HepG2 (cell line): ENCODE data around the gene U2SURP. TPM values are rescaled to one million over a fixed set of nuclear protein-coding genes. Genes with fewer than 3 reads are reported as not detected.

Source experiments
- ATAC-seq: fragments of 200-7000 bp; cut with Tn5 transposase; 3 replicates; pipeline ENCODE4 v1.9.1; 2020; ENCODE audit warnings: mild to moderate bottlenecking, moderate library complexity
- BruUV-seq: library from RNA; stranded (reverse); fragments of 400-500 nt; replicated peaks from 2 replicates; lab custom pipeline; 2021; lab: Mats Ljungman, UMichigan
- CTCF ChIA-PET: fragments of 300-600 bp; formaldehyde crosslinking; extraction: SDS; loops from one replicate; lab custom pipeline; 2021; ENCODE audit warnings: low total read pairs, inconsistent platforms, low intra/inter-chr PET ratio; lab: Yijun Ruan, JAX
- POLR2A ChIA-PET: fragments of 350-600 bp; sonication (Branson Sonifier 250); formaldehyde crosslinking; loops from one replicate; lab custom pipeline; 2020; ENCODE audit warnings: antibody characterized with exemption, inconsistent platforms; lab: Yijun Ruan, JAX
- DNase-seq: peaks from one replicate; pipeline ENCODE4 v3.0.0-alpha.2; 2015; ENCODE audit warnings: low spot score
- FAIRE-seq: peaks from 3 replicates; lab custom pipeline; 2011; peaks lifted over from hg19 to GRCh38; lab: Jason Lieb, UNC
- H2AFZ ChIP-seq: one replicate; pipeline ENCODE4 v1.6.1; 2011; ENCODE audit warnings: low read length, inconsistent platforms
- H3K27ac ChIP-seq: fragments of 300-600 bp; 3 replicates; pipeline ENCODE4 v1.8.0; 2011; ENCODE audit warnings: mixed run types, mild to moderate bottlenecking, mixed read lengths, low read length, inconsistent platforms; ENCODE audit not compliant: insufficient read depth; ENCODE audit errors: extremely low read length
- H3K27me3 ChIP-seq, 2 experiments: fragments of 200-600 bp in 1 of 2; 2 replicates in 1 of 2; 3 replicates in 1 of 2; pipeline versions ENCODE4 v1.6.0 to v1.8.0; 2011; ENCODE audit warnings: low read length in 2 of 2, mild to moderate bottlenecking in 2 of 2, moderate library complexity in 2 of 2, inconsistent platforms in 1 of 2; ENCODE audit not compliant: insufficient read depth in 2 of 2, control insufficient read depth in 1 of 2
- H3K36me3 ChIP-seq, 2 experiments: fragments of 200-600 bp in 1 of 2; replicated peaks in 1 of 2; 2 replicates in 1 of 2; 3 replicates in 1 of 2; pipeline versions ENCODE4 v1.5.1 to v1.8.0; 2011; ENCODE audit warnings: low read length in 2 of 2, inconsistent platforms in 1 of 2; ENCODE audit not compliant: insufficient read depth in 2 of 2, control insufficient read depth in 1 of 2
- H3K4me1 ChIP-seq: 2 replicates; pipeline ENCODE4 v1.5.1; 2012; ENCODE audit warnings: low read length, inconsistent platforms; ENCODE audit not compliant: insufficient read depth
- H3K4me2 ChIP-seq: 2 replicates; pipeline ENCODE4 v1.6.0; 2011; ENCODE audit warnings: low read depth, low read length, inconsistent platforms
- H3K4me3 ChIP-seq, 3 experiments: fragments of 200-600 bp in 1 of 3; sonication (generic), shearing (Covaris generic) in 1 of 3; replicated peaks in 1 of 3; 2 replicates each; pipeline ENCODE4 v1.5.1; 2011 to 2016; ENCODE audit warnings: low read length in 3 of 3, inconsistent platforms in 2 of 3, low read depth in 2 of 3, mild to moderate bottlenecking in 2 of 3, control low read depth in 1 of 3, mixed read lengths in 1 of 3; ENCODE audit not compliant: insufficient read depth in 1 of 3
- H3K79me2 ChIP-seq: one replicate; pipeline ENCODE4 v1.6.1; 2011; ENCODE audit warnings: low read length, inconsistent platforms; ENCODE audit not compliant: insufficient read depth
- H3K9ac ChIP-seq: 2 replicates; pipeline ENCODE4 v1.6.0; 2011; ENCODE audit warnings: mild to moderate bottlenecking, low read depth, low read length, inconsistent platforms; ENCODE audit not compliant: insufficient read depth
- H3K9me3 ChIP-seq: 2 replicates; pipeline ENCODE4 v1.5.1; 2012; ENCODE audit warnings: mild to moderate bottlenecking, low read length
- H4K20me1 ChIP-seq: 2 replicates; pipeline ENCODE4 v1.6.0; 2011; ENCODE audit warnings: inconsistent platforms, mild to moderate bottlenecking, low read length, moderate library complexity; ENCODE audit not compliant: insufficient read depth
- AFF4 ChIP-seq: sonication (generic); formaldehyde crosslinking; IDR thresholded peaks from 2 replicates; pipeline ENCODE4 v1.4.0; 2020; ENCODE audit warnings: missing genetic modification reagents
- BRD4 ChIP-seq: sonication (generic); formaldehyde crosslinking; IDR thresholded peaks from 2 replicates; pipeline ENCODE4 v1.4.0; 2020; ENCODE audit warnings: missing genetic modification reagents
- NRL ChIP-seq: sonication (generic); formaldehyde crosslinking; IDR thresholded peaks from 2 replicates; pipeline ENCODE4 v1.5.0; 2020; ENCODE audit warnings: missing genetic modification reagents, mild to moderate bottlenecking, moderate library complexity, borderline replicate concordance
- SAFB2 ChIP-seq: sonication (generic); formaldehyde crosslinking; IDR thresholded peaks from 2 replicates; pipeline ENCODE4 v1.5.1; 2020; ENCODE audit warnings: missing genetic modification reagents, low read depth, mild to moderate bottlenecking, borderline replicate concordance
- WGBS: methylation state at CpG from one replicate; pipeline ENCODE4 v1.1.6; 2017; ENCODE audit warnings: low lambda C conversion rate; 5-methylcytosine and 5-hydroxymethylcytosine counted together
- in situ Hi-C: cut with HindIII; loops from 2 replicates; pipeline ENCODE4 v1.10.0; 2017; ENCODE audit warnings: low pct_unique_long_range_greater_than_20kb; ENCODE audit not compliant: extremely low pct_ligation_motif_present
- intact Hi-C: fragments of 100-400 bp; cut with micrococcal nuclease; formaldehyde crosslinking; loops from one replicate; pipeline ENCODE4 v1.10.0; 2022; ENCODE audit not compliant: unreplicated experiment
- polyA plus RNA-seq, 8 experiments: library from polyadenylated mRNA; depleted of rRNA in 3 of 8; stranded (reverse) in 7 of 8; unstranded in 1 of 8; fragments of >200 nt; fragmentation: Illumina TruSeq in 4 of 8; extraction: Trizol in 4 of 8; gene quantifications; 2 replicates each; pipeline versions ENCODE4 v1.2.1 to v1.2.3, GENCODE V29; 2011 to 2016; ENCODE audit warnings: low read depth in 4 of 8, missing spikeins in 1 of 8, mixed read lengths in 1 of 8; ENCODE audit not compliant: insufficient read depth in 1 of 8
- total RNA-seq, 5 experiments: library from RNA; depleted of rRNA; stranded (reverse); fragments of >200 nt; fragmentation: Illumina TruSeq; extraction: Trizol; gene quantifications; 2 replicates each; pipeline ENCODE4 v1.2.3, GENCODE V29; 2016; ENCODE audit warnings: low read depth in 1 of 5

The U2SURP gene
- total and polyA plus RNA-seq, 2 of the 13 experiments (the other 11 are each of a cell fraction or from before 2014, with no cell fraction given), result 55.9 to 173 TPM

GRCh38 chr3:143037867-143038266 lies 36.5 kb downstream of the U2SURP start:
- ATAC-seq, result peak; percentile 59
- peaks cover 6 to 64% of the 10 kb centered on the region in 2 experiments; a peak in 4 of 5 replicates for H3K36me3 ChIP-seq
- 90% methylated on average over 2 of the region's 2 CpGs for WGBS
- POLR2A ChIA-PET, result no interaction called here
- BruUV-seq, result no TSS peak
- intact Hi-C loops, result no loop called here
- no peak for FAIRE-seq
- H3K9ac ChIP-seq, result no peak overlapping the region
- H3K4me2 ChIP-seq, result no peak overlapping the region
- TF ChIP-seq SAFB2 (CRISPR knock-in tag) (no peak), AFF4 (CRISPR knock-in tag) (no peak), BRD4 (CRISPR knock-in tag) (no peak), NRL (CRISPR knock-in tag) (no peak)
- TF ChIP-seq, all 625 proteins: peak for 0
- DNase-seq, result no peak
- no peaks in the 10 kb centered on the region for H4K20me1 ChIP-seq
- no peaks in the 10 kb centered on the region for H3K4me1 ChIP-seq
- H3K27me3 ChIP-seq, result no peaks in the 10 kb centered on the region
- H3K4me3 ChIP-seq, result no peak overlapping the region
- no peaks in the 10 kb centered on the region for H3K79me2 ChIP-seq
- no peaks in the 10 kb centered on the region for H3K9me3 ChIP-seq
- no peak overlapping the region for H2AFZ ChIP-seq
- in situ Hi-C loops, result no loop called here
- H3K27ac ChIP-seq, result no peak overlapping the region
- CTCF ChIA-PET, result no interaction called here
